ENCODE data around the gene NEUROG1.
"Not testable (repeated sequence)": the region's sequence is repeated elsewhere in the genome, so short reads cannot be mapped to it uniquely, and the experiment has no call there.

NEUROG1 gene

GRCh38 chr5:135505973-135506372 is 29.8 kb downstream of the NEUROG1 start:
- no peak for TF ChIP-seq CTCF (conservative IDR thresholded peaks at IDR 0.05; ENCODE audit: low read length)
- no peak overlapping the region for H3K4me3 ChIP-seq (ENCODE audit: low read length)
- DNase-seq (ENCODE audit: low read depth): peak; percentile 18

- DNase-seq (ENCODE audit: low read depth): no peak
- TF ChIP-seq CTCF (conservative IDR thresholded peaks at IDR 0.05; ENCODE audit: low read length): no peak
- H3K4me3 ChIP-seq (ENCODE audit: low read length): no peak overlapping the region
These were observed 31.4 kb downstream of the NEUROG1 start for GRCh38 chr5:135504376-135504775.

GRCh38 chr5:135503871-135504270 is 31.9 kb downstream of the NEUROG1 start:
- TF ChIP-seq CTCF (conservative IDR thresholded peaks at IDR 0.05; ENCODE audit: low read length): no peak
- no peak for DNase-seq (ENCODE audit: low read depth)
- no peak overlapping the region for H3K4me3 ChIP-seq (ENCODE audit: low read length)

GRCh38 chr5:135502836-135503520 is 32.8 kb downstream of the NEUROG1 start:
- no peak for DNase-seq (ENCODE audit: low read depth)
- TF ChIP-seq CTCF (conservative IDR thresholded peaks at IDR 0.05; ENCODE audit: low read length): no peak

GRCh38 chr5:135501965-135502364 is 33.8 kb downstream of the NEUROG1 start:
- no peak overlapping the region for H3K4me3 ChIP-seq (ENCODE audit: low read length)
- DNase-seq (ENCODE audit: low read depth): no peak

More at GRCh38 chr5:135502836-135503520, 32.8 kb downstream of the NEUROG1 start:
- H3K4me3 ChIP-seq (ENCODE audit: low read length): no peak overlapping the region

GRCh38 chr5:135498637-135498995 is 37.1 kb downstream of the NEUROG1 start:
- no peak for TF ChIP-seq CTCF (conservative IDR thresholded peaks at IDR 0.05; ENCODE audit: low read length)
- no peak for DNase-seq (ENCODE audit: low read depth)
- no peak overlapping the region for H3K4me3 ChIP-seq (ENCODE audit: low read length)

More at GRCh38 chr5:135501965-135502364, 33.8 kb downstream of the NEUROG1 start:
- TF ChIP-seq CTCF (conservative IDR thresholded peaks at IDR 0.05; ENCODE audit: low read length): no peak

GRCh38 chr5:135497971-135498636 is 37.7 kb downstream of the NEUROG1 start:
- TF ChIP-seq CTCF (conservative IDR thresholded peaks at IDR 0.05; ENCODE audit: low read length): no peak
- DNase-seq (ENCODE audit: low read depth): no peak
- H3K4me3 ChIP-seq (ENCODE audit: low read length): no peak overlapping the region

- not testable (repeated sequence) for DNase-seq (ENCODE audit: low read depth); H3K4me3 ChIP-seq (ENCODE audit: low read length)
These were observed 40.2 kb downstream of the NEUROG1 start for GRCh38 chr5:135495531-135495930.
